ENCODE results near the gene EFCAB8.
"Not testable (repeated sequence)": the region's sequence is repeated elsewhere in the genome, so short reads cannot be mapped to it uniquely, and the experiment has no call there.

EFCAB8 gene

GRCh38 chr20:32957459-32957858 is 98.7 kb downstream of the EFCAB8 start:
- POLR2A ChIA-PET (ENCODE audit: low non-redundant PET): no interaction called here
- no peak for TF ChIP-seq CTCF (conservative IDR thresholded peaks at IDR 0.05; ENCODE audit: low read depth)
- no peak for DNase-seq (ENCODE audit: low spot score)
- CTCF ChIA-PET: interaction anchor here (1.0 to 1.5 kb wide), 3 partner anchors 12 to 167 kb away, joined by 4 to 6 read pairs (median 4); no protein-coding TSS in a partner anchor
- H3K27ac ChIP-seq: no peak overlapping the region

DNA sequence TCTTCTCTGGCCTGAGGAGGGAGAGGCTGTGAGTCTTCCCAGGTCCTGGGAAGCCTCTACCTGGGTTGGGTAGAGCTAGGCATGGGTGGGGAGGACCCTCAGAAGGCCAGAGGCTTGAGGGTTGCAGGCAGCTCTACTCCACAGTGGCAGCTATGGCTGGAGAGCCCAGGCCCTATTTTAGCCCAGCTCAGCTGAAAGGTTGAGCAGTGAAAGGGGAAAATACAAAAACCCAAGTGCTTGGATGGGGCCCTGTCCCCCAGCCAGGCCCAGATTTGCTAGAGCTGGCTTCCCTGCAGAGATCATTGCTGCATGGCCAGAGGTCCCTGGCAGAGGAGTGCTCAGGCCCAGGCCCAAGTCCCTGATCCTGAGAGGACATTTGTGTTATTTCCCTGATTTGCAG is 99.9 kb downstream of the EFCAB8 start:
- no peak for TF ChIP-seq CTCF (conservative IDR thresholded peaks at IDR 0.05; ENCODE audit: low read depth)
- DNase-seq (ENCODE audit: low spot score): no peak
- ChIA-PET CTCF (interaction anchor here (1.1 to 1.5 kb wide), 2 partner anchors 13 to 169 kb away, joined by 4 to 6 read pairs; no protein-coding TSS in a partner anchor), POLR2A (ENCODE audit: low non-redundant PET) (no interaction called here)
- no peak overlapping the region for H3K27ac ChIP-seq

GRCh38 chr20:32959351-32960221 is 100.9 kb downstream of the EFCAB8 start:
- H3K27ac ChIP-seq: no peak overlapping the region
- ChIA-PET POLR2A (ENCODE audit: low non-redundant PET) (no interaction called here), CTCF (interaction anchor here (0.5 to 0.6 kb wide), 2 partner anchors 204 to 1123 kb away, joined by 3 read pairs; no protein-coding TSS in a partner anchor)
- no peak for DNase-seq (ENCODE audit: low spot score)
- TF ChIP-seq CTCF (conservative IDR thresholded peaks at IDR 0.05; ENCODE audit: low read depth): no peak

- ChIA-PET POLR2A (ENCODE audit: low non-redundant PET) (no interaction called here), CTCF (interaction anchor here (0.5 kb wide), 1 partner anchor 203 kb away, joined by 3 read pairs; no protein-coding TSS in a partner anchor)
- DNase-seq (ENCODE audit: low spot score): no peak
- no peak for TF ChIP-seq CTCF (conservative IDR thresholded peaks at IDR 0.05; ENCODE audit: low read depth)
- no peak overlapping the region for H3K27ac ChIP-seq
Observed at GRCh38 chr20:32960222-32960518, 101.4 kb downstream of the EFCAB8 start.

- no peak overlapping the region for H3K27ac ChIP-seq
- DNase-seq (ENCODE audit: low spot score): no peak
- TF ChIP-seq CTCF (conservative IDR thresholded peaks at IDR 0.05; ENCODE audit: low read depth): no peak
- ChIA-PET CTCF (interaction anchor here (0.7 to 0.8 kb wide), 2 partner anchors 25 to 26 kb away, joined by 3 read pairs; no protein-coding TSS in a partner anchor), POLR2A (ENCODE audit: low non-redundant PET) (no interaction called here)
Observed at GRCh38 chr20:32960849-32961731, 102.4 kb downstream of the EFCAB8 start.

DNA sequence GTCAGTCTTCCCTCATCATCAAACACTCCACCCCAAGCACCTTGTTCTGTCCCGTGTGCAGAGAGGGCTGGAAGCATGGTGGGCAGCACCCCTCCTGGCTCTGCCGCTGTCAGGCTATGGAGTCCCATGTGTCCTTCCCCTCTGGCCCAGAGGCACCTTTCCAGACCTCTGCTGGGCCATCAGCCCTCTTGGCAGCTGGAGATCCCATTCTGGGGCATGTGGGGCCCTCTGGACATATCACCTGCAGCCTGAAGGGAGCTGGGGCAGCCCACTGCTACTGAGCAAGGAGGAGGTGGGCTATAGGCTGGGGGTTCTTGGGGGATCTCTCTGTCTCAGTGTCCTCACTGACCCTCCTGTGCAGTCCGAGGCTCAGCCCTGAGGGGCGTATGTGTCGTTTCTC is 103.3 kb downstream of the EFCAB8 start:
- no peak for TF ChIP-seq CTCF (conservative IDR thresholded peaks at IDR 0.05; ENCODE audit: low read depth)
- H3K27ac ChIP-seq: no peak overlapping the region
- DNase-seq (ENCODE audit: low spot score): no peak
- ChIA-PET POLR2A (ENCODE audit: low non-redundant PET) (no interaction called here), CTCF (interaction anchor here (0.5 to 0.8 kb wide), 2 partner anchors 20 to 24 kb away, joined by 3 read pairs; no protein-coding TSS in a partner anchor)

DNA sequence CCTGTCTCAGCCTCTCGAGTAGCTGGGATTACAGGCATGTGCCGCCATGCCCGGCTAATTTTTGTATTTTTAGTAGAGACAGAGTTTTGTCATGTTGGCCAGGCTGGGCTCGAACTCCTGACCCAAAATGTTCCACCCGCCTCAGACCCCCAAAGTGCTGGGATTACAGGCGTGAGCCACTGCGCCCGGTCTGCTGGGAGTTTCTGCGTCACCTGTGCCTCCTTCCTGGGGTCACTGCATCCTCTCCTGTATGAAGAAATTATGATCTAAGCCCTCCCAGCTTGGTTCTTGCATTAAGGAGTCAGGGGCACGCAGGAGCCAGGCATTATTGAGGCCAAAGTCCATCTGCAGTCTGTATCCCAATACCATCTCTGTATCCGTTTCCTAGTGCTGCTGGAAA is 103.9 kb downstream of the EFCAB8 start:
- POLR2A ChIA-PET (ENCODE audit: low non-redundant PET): not testable (repeated sequence)
- CTCF ChIA-PET: interaction anchor here (0.5 kb wide), 1 partner anchor 20 kb away, joined by 3 read pairs; no protein-coding TSS in a partner anchor

More for the DNA sequence above, 103.9 kb downstream of the EFCAB8 start:
- not testable (repeated sequence) for DNase-seq (ENCODE audit: low spot score); H3K27ac ChIP-seq
